ENCODE results near the gene FTCDNL1. TPM values are rescaled to one million over a fixed set of nuclear protein-coding genes. Genes with fewer than 3 reads are reported as not detected.

The FTCDNL1 gene
- total RNA-seq, 2 donors from 2014 or later, result 1.3 to 2.2 TPM

DNA sequence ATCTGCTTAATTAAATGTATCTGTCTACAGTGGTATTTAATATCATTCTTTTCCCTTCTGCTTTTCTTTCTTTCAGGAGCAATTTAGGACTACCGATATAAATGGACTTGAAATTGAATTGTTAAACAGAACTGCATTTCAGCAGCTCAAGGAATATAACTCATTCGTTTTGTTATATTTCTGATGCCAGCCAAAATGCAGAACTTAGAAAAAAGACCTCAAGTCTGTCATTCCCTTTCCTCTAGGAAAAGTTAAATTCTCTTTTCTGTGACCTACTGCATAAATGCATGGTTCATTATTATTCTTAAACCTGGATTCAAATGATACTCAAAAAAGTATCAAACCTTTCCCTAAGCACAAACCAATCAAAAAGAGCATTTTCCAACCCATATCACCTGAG, 21.4 kb downstream of the FTCDNL1 start:
- DNase-seq (no peak), ATAC-seq (replicated peaks in 1 of 2) (no peak)
- Mint-ChIP-seq H3K27me3 (ENCODE audit: low read depth) (no peaks in the 10 kb centered on the region), H3K27ac (no peak overlapping the region), H3K9me3 (no peaks in the 10 kb centered on the region), H3K36me3 (ENCODE audit: insufficient read depth in 2 of 2) (no peaks in the 10 kb centered on the region), H3K4me1 (ENCODE audit: low read depth) (no peaks in the 10 kb centered on the region), H3K4me3 (no peak overlapping the region)

DNA sequence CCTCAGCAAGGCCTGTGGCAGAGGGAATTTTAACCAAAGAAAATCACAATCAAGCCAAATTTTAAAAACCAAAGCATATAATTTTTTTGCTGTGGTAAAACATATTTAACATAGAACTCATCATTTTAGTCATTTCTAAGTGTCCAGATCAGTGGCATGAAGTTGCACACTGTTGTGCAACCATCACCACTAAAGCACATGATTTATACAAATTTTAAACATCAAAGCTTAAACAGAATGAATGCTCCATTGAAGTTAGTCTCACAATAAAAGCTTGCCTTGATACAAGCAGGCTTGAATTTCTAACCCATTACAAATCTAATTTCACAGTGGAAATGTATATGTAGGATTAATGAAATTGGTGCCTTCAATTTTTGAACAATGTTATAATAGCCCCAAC, 31.2 kb downstream of the FTCDNL1 start:
- H3K9me3 Mint-ChIP-seq, result no peaks in the 10 kb centered on the region
- H3K4me3 Mint-ChIP-seq, result no peak overlapping the region
- H3K27me3 Mint-ChIP-seq (ENCODE audit: low read depth), result no peaks in the 10 kb centered on the region
- H3K4me1 Mint-ChIP-seq (ENCODE audit: low read depth), result no peaks in the 10 kb centered on the region
- H3K27ac Mint-ChIP-seq, result no peak overlapping the region
- ATAC-seq (replicated peaks in 1 of 2), result no peak
- no peak for DNase-seq
- H3K36me3 Mint-ChIP-seq (ENCODE audit: insufficient read depth in 2 of 2), result no peaks in the 10 kb centered on the region

DNA sequence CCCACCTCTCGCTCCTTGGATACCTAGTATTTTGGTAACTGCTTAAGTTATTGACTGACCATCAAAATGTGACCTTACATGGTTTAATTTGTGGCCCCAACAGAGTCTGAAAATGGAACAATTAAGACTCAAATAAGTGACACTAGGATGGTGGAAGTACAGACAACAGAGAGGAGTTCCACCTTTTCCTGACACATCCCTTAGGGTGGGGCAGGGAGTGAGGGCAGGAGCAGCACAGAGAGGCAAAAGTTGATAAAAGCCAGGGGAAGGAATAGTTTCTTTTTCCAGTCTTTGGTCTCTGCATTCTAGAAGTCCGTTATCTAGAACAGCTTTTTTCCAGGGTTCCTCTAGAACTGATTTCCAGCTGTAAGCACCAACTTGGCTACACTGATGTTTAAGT, 32.2 kb downstream of the FTCDNL1 start:
- H3K27me3 Mint-ChIP-seq (ENCODE audit: low read depth), result no peaks in the 10 kb centered on the region
- ATAC-seq (replicated peaks in 1 of 2), result no peak

DNA sequence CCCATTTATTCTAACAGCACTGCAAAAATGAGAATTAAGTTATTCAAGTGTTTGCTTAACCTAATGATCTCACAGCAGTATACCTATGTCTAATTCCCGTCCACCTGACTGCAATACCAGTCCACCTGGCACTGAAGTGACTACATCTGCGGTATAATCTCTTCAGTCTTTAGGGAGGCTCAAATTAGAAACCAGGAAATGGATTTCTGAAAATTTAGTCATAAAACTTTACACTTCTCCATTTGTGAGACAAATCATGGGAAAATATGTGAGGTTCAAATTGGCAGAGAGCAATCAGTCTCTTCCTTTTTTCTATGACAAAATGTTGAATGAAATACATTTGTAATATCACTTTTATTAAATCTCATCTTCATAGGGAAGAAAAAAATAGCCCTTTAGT, 33.0 kb downstream of the FTCDNL1 start:
- no peak for DNase-seq
- Mint-ChIP-seq H3K36me3 (ENCODE audit: insufficient read depth in 2 of 2) (no peaks in the 10 kb centered on the region), H3K4me1 (ENCODE audit: low read depth) (no peaks in the 10 kb centered on the region), H3K9me3 (no peaks in the 10 kb centered on the region), H3K27ac (no peak overlapping the region), H3K27me3 (ENCODE audit: low read depth) (no peaks in the 10 kb centered on the region), H3K4me3 (no peak overlapping the region)
- ATAC-seq (replicated peaks in 1 of 2), result no peak

More for the DNA sequence above, 32.2 kb downstream of the FTCDNL1 start:
- H3K36me3 Mint-ChIP-seq (ENCODE audit: insufficient read depth in 2 of 2), result no peaks in the 10 kb centered on the region
- no peaks in the 10 kb centered on the region for H3K4me1 Mint-ChIP-seq (ENCODE audit: low read depth)
- H3K4me3 Mint-ChIP-seq, result no peak overlapping the region
- no peaks in the 10 kb centered on the region for H3K9me3 Mint-ChIP-seq
- DNase-seq, result no peak
- H3K27ac Mint-ChIP-seq, result no peak overlapping the region

DNA sequence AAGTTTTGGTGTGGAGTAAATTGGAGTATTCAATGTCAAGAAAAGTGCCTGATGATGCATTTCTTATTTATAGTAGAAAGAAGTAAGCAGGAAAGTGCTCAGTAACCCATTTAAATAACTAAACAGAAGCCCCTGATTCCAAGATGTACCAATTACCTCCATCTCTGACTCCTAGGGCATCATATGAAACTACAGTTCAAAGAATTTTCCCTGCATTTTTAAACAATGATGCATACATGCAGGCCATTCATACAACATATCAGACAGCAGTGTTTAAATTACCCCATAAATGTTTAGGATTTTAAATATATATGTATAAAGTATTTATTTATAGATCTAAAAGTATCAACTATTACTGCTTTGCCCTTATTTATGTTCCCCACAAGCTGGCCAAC, 36.2 kb downstream of the FTCDNL1 start:
- DNase-seq (no peak), ATAC-seq (replicated peaks in 1 of 2) (no peak)
- Mint-ChIP-seq H3K36me3 (ENCODE audit: insufficient read depth in 2 of 2) (no peaks in the 10 kb centered on the region), H3K4me1 (ENCODE audit: low read depth) (no peaks in the 10 kb centered on the region), H3K9me3 (no peaks in the 10 kb centered on the region), H3K27ac (no peak overlapping the region), H3K4me3 (no peak overlapping the region), H3K27me3 (ENCODE audit: low read depth) (no peaks in the 10 kb centered on the region)

DNA sequence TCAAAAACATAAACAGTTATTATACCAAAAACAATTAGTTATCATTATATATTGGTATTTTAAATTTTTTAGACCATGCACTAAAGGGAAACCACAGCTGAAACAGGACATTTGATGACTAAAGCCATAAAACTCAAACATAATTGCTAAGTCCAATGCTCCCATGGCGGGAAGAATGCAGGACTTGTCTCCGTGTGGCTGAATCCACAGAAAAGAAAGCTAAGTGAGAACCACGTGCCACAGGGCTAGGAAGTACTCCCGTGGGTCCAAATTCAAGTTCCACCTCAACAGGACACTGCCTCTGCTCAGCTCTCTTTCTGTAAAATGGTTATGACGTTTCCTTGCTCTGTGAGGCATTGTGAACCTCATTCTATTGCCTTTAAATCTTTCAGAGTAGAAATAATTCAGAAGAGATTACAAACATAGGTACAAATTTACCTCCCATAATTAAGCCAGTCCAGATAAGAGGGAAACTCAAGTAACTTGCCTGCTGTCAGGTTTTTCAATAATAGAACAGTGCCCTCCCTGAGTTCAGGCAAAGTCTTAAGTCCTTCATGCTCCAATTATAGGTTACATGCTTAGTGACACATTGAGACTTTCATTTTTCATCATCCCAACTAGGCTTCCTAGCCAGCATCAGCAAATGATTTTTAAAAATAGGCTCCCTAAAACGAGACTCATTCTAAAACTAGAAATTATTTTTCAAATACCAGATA, 36.7 kb downstream of the FTCDNL1 start:
- no peak overlapping the region for H3K27ac Mint-ChIP-seq
- H3K4me3 Mint-ChIP-seq, result no peak overlapping the region
- ATAC-seq (replicated peaks in 1 of 2) (no peak), DNase-seq (no peak)
- no peaks in the 10 kb centered on the region for H3K4me1 Mint-ChIP-seq (ENCODE audit: low read depth)
- H3K36me3 Mint-ChIP-seq (ENCODE audit: insufficient read depth in 2 of 2), result no peaks in the 10 kb centered on the region
- no peaks in the 10 kb centered on the region for H3K9me3 Mint-ChIP-seq
- H3K27me3 Mint-ChIP-seq (ENCODE audit: low read depth), result no peaks in the 10 kb centered on the region

DNA sequence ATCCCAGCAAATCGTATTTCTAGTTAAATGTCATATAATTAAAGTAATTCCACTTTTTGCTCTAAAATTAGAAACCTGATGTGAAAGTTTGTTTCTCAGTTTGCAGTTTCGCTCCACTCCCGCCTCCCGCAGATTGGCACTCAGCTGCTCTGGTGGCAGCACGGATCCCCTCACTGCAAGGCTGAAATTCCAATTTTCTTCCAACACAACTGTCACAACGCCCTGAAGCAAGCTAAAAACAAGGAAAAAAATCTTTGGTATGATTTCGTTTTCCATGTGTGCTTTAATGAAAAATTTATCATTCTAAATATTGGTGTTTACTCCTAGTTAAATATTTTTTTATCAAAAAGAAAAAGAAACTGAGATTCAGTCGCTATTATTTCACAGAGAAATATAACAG, 38.5 kb downstream of the FTCDNL1 start:
- H3K36me3 Mint-ChIP-seq (ENCODE audit: insufficient read depth in 2 of 2), result no peaks in the 10 kb centered on the region
- no peak for ATAC-seq (replicated peaks in 1 of 2)

DNA sequence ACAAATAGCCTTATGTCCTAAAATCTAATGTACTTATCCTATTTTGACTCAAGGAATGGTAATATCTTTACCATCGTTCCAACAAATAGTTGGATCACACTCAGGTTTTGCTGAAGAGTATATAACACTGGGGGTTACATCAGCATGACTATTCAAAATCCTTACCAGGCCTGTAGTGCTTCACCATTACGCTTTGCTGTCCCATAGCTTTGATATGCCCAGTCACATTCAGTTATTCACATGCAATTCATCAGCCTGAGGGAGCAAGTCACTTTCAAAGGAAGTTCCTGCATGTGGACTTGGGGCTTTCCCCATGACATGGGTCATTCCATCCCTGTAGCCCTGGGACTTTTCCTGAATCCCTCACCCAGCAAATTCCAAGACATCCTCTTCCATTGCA, 39.6 kb downstream of the FTCDNL1 start:
- DNase-seq (no peak), ATAC-seq (replicated peaks in 1 of 2) (no peak)
- Mint-ChIP-seq H3K4me3 (no peak overlapping the region), H3K27me3 (ENCODE audit: low read depth) (no peaks in the 10 kb centered on the region), H3K27ac (no peak overlapping the region), H3K4me1 (ENCODE audit: low read depth) (no peaks in the 10 kb centered on the region), H3K9me3 (no peaks in the 10 kb centered on the region), H3K36me3 (ENCODE audit: insufficient read depth in 2 of 2) (no peaks in the 10 kb centered on the region)

More for the DNA sequence above, 38.5 kb downstream of the FTCDNL1 start:
- no peak for DNase-seq
- H3K4me3 Mint-ChIP-seq, result no peak overlapping the region
- no peak overlapping the region for H3K27ac Mint-ChIP-seq
- H3K27me3 Mint-ChIP-seq (ENCODE audit: low read depth), result no peaks in the 10 kb centered on the region
- H3K9me3 Mint-ChIP-seq, result no peaks in the 10 kb centered on the region
- H3K4me1 Mint-ChIP-seq (ENCODE audit: low read depth), result no peaks in the 10 kb centered on the region

DNA sequence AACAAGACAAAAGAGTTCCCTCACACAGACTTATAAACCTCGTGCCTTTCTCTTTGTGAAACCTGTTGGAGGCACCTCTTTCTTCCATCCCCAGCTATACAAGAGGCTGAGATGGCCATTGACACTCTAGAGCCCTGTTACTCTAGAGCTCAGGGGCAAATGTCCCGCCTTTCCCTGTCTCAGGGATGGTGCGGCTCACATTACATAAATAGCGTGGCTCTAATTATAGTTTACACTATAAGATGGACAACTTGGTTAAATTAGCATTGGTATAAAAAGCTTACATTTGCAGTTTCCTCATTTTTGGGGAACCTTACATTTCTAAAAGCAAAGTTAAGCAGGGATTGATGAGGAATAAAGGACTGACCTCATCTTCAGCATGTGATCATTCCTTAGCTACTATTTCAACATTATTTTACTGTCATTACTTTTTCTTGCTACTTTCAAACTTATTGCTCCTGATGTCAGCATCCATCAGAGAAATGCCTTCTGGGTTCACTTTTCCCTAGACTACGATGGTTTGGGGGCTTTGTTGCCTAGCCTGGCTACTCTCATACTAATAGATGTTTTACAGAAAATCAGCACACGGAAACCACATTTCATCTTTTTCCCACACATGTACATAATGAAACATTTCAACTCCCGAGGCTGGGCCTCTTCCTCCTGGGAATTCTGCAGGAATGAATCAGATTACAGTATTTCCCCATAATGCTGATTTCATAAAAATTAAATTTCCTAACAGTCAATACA, 40.4 kb downstream of the FTCDNL1 start:
- H3K4me3 Mint-ChIP-seq, result no peak overlapping the region
- H3K27me3 Mint-ChIP-seq (ENCODE audit: low read depth), result no peaks in the 10 kb centered on the region
- H3K36me3 Mint-ChIP-seq (ENCODE audit: insufficient read depth in 2 of 2), result no peaks in the 10 kb centered on the region
- ATAC-seq (replicated peaks in 1 of 2) (no peak), DNase-seq (no peak)
- H3K9me3 Mint-ChIP-seq, result no peaks in the 10 kb centered on the region
- no peaks in the 10 kb centered on the region for H3K4me1 Mint-ChIP-seq (ENCODE audit: low read depth)
- no peak overlapping the region for H3K27ac Mint-ChIP-seq

DNA sequence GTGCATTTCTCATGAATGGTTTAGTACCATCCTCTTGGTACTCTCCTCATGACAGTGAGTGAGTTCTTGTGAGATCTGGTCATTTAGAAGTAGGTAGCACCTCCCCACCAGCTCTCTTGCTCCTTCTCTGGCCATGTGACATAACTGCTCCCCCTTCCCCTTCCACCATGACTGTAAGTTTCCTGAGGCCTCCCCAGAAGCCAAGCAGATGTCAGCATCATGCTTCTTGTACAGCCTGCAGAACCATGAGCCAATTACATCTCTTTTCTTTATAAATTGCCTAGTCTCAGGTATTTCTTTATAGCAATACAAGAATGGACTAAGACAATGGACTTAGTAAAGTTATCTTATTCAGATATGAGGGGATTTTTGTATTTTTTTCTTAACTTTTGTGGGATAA, 43.0 kb downstream of the FTCDNL1 start:
- H3K27me3 Mint-ChIP-seq (ENCODE audit: low read depth), result no peaks in the 10 kb centered on the region

DNA sequence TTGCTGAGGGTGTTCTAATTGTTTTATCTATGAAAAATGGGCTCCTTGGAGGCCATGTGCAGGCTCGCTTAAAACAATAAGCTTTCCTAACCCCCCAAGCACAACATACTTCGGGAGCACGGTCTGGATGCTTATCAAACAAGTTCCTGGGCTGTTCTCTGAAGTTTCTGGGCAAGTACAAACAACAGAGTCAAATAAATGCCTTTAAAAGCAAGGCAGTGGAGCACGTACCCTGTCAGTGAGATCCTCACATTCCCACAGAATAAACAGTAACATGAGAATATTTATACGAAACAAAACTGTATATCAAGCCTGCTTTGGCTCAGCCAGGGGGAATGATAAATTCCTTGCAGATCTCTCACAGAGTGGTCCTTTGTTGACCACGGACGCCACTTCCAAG, 44.8 kb downstream of the FTCDNL1 start:
- no peak overlapping the region for H3K4me3 Mint-ChIP-seq
- DNase-seq (no peak), ATAC-seq (replicated peaks in 1 of 2) (no peak)
- no peaks in the 10 kb centered on the region for H3K36me3 Mint-ChIP-seq (ENCODE audit: insufficient read depth in 2 of 2)
- H3K27me3 Mint-ChIP-seq (ENCODE audit: low read depth), result no peaks in the 10 kb centered on the region
- H3K27ac Mint-ChIP-seq, result no peak overlapping the region
- H3K4me1 Mint-ChIP-seq (ENCODE audit: low read depth), result no peaks in the 10 kb centered on the region
- no peaks in the 10 kb centered on the region for H3K9me3 Mint-ChIP-seq

More for the DNA sequence above, 43.0 kb downstream of the FTCDNL1 start:
- no peaks in the 10 kb centered on the region for H3K36me3 Mint-ChIP-seq (ENCODE audit: insufficient read depth in 2 of 2)
- no peak overlapping the region for H3K27ac Mint-ChIP-seq
- no peak overlapping the region for H3K4me3 Mint-ChIP-seq
- no peak for ATAC-seq (replicated peaks in 1 of 2)
- H3K4me1 Mint-ChIP-seq (ENCODE audit: low read depth), result no peaks in the 10 kb centered on the region
- no peak for DNase-seq
- H3K9me3 Mint-ChIP-seq, result no peaks in the 10 kb centered on the region

DNA sequence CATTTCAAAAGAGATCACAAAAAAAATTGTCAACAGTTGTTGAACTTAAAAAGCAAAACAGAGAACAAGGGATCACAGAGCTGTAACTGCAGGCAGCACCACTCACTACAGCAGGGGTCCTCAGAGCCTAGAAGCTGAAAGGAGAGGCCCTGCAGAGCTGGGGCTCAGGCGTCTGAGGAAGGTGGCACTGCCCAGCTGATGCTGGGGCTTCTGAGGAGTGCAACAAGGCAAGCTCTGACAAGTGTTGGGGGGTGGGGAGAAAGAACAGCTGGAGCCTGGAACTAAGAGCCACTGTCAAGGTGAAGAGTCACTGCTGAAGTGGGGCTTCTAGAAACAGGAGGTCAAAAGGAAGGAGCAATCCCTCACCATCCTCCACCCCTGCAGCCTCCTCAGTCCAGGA, 46.2 kb downstream of the FTCDNL1 start:
- ATAC-seq (replicated peaks in 1 of 2), result no peak
- Mint-ChIP-seq H3K27ac (no peak overlapping the region), H3K9me3 (no peaks in the 10 kb centered on the region), H3K27me3 (ENCODE audit: low read depth) (no peaks in the 10 kb centered on the region), H3K4me1 (ENCODE audit: low read depth) (no peaks in the 10 kb centered on the region), H3K36me3 (ENCODE audit: insufficient read depth in 2 of 2) (no peaks in the 10 kb centered on the region), H3K4me3 (no peak overlapping the region)
- no peak for DNase-seq

DNA sequence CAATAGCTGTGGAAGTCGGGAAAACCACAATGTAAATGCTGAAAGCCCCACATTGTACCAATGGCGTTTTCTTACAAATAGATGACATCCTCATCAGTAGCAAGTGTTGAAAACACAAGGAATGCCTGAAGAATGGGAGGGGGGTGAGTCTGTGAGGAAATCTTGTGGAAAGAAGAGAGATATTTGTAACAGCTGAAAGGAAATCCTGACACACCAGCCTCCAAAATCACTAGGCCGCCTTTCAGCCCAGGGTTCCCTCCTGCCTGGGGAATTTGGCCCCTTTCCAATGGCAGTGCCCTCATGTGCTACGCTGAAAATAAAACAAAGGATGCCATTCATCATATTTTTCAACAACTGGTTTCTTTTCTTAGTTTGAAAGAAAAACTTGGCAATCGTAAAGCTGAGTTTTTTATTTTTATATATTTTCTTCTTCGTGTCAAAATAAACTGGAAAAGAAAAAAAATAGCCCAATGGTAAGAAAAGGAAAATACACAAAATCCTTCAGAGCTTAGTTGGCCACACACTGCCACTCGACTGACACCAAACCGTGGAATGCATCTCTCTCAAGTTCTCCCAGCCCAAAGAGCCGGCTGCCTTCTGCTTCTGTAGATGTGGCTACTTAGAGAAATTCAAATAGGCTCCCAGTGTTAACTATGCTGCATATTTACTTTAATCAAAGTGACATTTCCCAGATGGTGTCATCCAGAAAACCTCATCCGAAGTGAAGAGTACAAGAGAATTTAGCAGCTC, 52.0 kb downstream of the FTCDNL1 start:
- no peak overlapping the region for H3K4me3 Mint-ChIP-seq

More for the DNA sequence above, 52.0 kb downstream of the FTCDNL1 start:
- H3K9me3 Mint-ChIP-seq, result no peaks in the 10 kb centered on the region
- no peak overlapping the region for H3K27ac Mint-ChIP-seq
- H3K27me3 Mint-ChIP-seq (ENCODE audit: low read depth), result no peaks in the 10 kb centered on the region
- no peak for ATAC-seq (replicated peaks in 1 of 2)
- H3K36me3 Mint-ChIP-seq (ENCODE audit: insufficient read depth in 2 of 2), result no peaks in the 10 kb centered on the region
- no peaks in the 10 kb centered on the region for H3K4me1 Mint-ChIP-seq (ENCODE audit: low read depth)
- no peak for DNase-seq
